HCT116 (cell line): ENCODE data around the gene PPIL6. TPM values are rescaled to one million over a fixed set of nuclear protein-coding genes. Genes with fewer than 3 reads are reported as not detected.

ENCODE experiments used
- ATAC-seq: fragments of 200-7000 bp; cut with Tn5 transposase; 2 replicates; pipeline ENCODE4 v1.9.1; 2020; ENCODE audit warnings: mild to moderate bottlenecking, moderate library complexity
- BruUV-seq: library from RNA; stranded (reverse); fragments of 400-500 nt; replicated peaks from 2 replicates; lab custom pipeline; 2021; lab: Mats Ljungman, UMichigan
- CTCF ChIA-PET: fragments of 300-600 bp; sonication (Branson Sonifier 250); formaldehyde crosslinking; loops from one replicate; lab custom pipeline; 2021; ENCODE audit warnings: antibody characterized with exemption; lab: Charles Lee
- POLR2A ChIA-PET: fragments of 300-600, 350-600 bp; sonication (Branson Sonifier 250); formaldehyde crosslinking; loops from one replicate; lab custom pipeline; 2021; ENCODE audit warnings: antibody characterized with exemption; lab: Charles Lee
- RAD21 ChIA-PET, 2 experiments: fragments of 300-600 bp; sonication (Branson Sonifier 250); formaldehyde crosslinking; loops; one replicate each; lab custom pipeline; 2023; ENCODE audit warnings: low total read pairs in 2 of 2; ENCODE audit not compliant: uncharacterized antibody in 2 of 2, unreplicated experiment in 2 of 2, low non-redundant PET in 1 of 2; lab: Charles Lee
- DNase-seq: peaks from one replicate; pipeline ENCODE4 v3.0.0-alpha.2; 2010; ENCODE audit warnings: low read depth, low spot score
- H2AFZ ChIP-seq: fragments of 200-600 bp; shearing (Covaris generic), sonication (generic); 2 replicates; pipeline ENCODE4 v1.6.1; 2017; ENCODE audit warnings: low read depth, mixed run types, mixed read lengths, antibody characterized with exemption, low read length; ENCODE audit not compliant: poor library complexity, severe bottlenecking
- H3K27ac ChIP-seq: 2 replicates; pipeline ENCODE4 v1.5.1; 2012; ENCODE audit warnings: low read depth, low read length
- H3K27me3 ChIP-seq: fragments of 200-600 bp; sonication (generic); 2 replicates; pipeline ENCODE4 v1.6.1; 2016; ENCODE audit warnings: mixed run types, low read length, mixed read lengths; ENCODE audit not compliant: insufficient read depth
- H3K36me3 ChIP-seq, 2 experiments: fragments of 200-500 bp in 1 of 2; fragments of 200-600 bp in 1 of 2; sonication (Bioruptor generic) in 1 of 2; sonication (generic) in 1 of 2; 2 replicates each; pipeline versions ENCODE4 v1.5.1 to v1.6.1; 2014 to 2016; ENCODE audit warnings: low read length in 2 of 2, inconsistent platforms in 1 of 2, mixed read lengths in 1 of 2, mixed run types in 1 of 2; ENCODE audit not compliant: insufficient read depth in 2 of 2, control insufficient read depth in 1 of 2
- H3K4me1 ChIP-seq, 2 experiments: fragments of 200-600 bp in 1 of 2; sonication (generic) in 1 of 2; 2 replicates each; pipeline versions ENCODE4 v1.5.1 to v1.6.1; 2012 to 2017; ENCODE audit warnings: low read length in 2 of 2, inconsistent platforms in 1 of 2, mild to moderate bottlenecking in 1 of 2, mixed read lengths in 1 of 2, mixed run types in 1 of 2, moderate library complexity in 1 of 2; ENCODE audit not compliant: insufficient read depth in 2 of 2, control insufficient read depth in 1 of 2
- H3K4me2 ChIP-seq: fragments of 200-600 bp; sonication (generic); 2 replicates; pipeline ENCODE4 v1.6.1; 2017; ENCODE audit warnings: mixed run types, low read length, mixed read lengths
- H3K4me3 ChIP-seq, 2 experiments: fragments of 200-600 bp in 1 of 2; sonication (generic) in 1 of 2; replicated peaks in 1 of 2; 2 replicates each; pipeline ENCODE4 v1.5.1; 2011 to 2016; ENCODE audit warnings: low read length in 2 of 2, control low read depth in 1 of 2, low read depth in 1 of 2, mild to moderate bottlenecking in 1 of 2, mixed read lengths in 1 of 2, mixed run types in 1 of 2
- H3K79me2 ChIP-seq: fragments of 200-600 bp; sonication (generic); 2 replicates; pipeline ENCODE4 v1.6.1; 2017; ENCODE audit warnings: mild to moderate bottlenecking, mixed run types, low read length, moderate library complexity, mixed read lengths; ENCODE audit not compliant: insufficient read depth
- H3K9ac ChIP-seq: fragments of 200-600 bp; sonication (generic); 2 replicates; pipeline ENCODE4 v1.6.1; 2016; ENCODE audit warnings: low read length, mixed read lengths
- H3K9me2 ChIP-seq: fragments of 200-600 bp; sonication (generic), shearing (Covaris generic); 2 replicates; pipeline ENCODE4 v1.6.1; 2017; ENCODE audit warnings: mixed run types, mild to moderate bottlenecking, moderate library complexity; ENCODE audit not compliant: insufficient read depth
- H3K9me3 ChIP-seq, 2 experiments: fragments of 200-500 bp in 1 of 2; fragments of 200-600 bp in 1 of 2; sonication (Bioruptor generic) in 1 of 2; sonication (generic) in 1 of 2; 2 replicates each; pipeline ENCODE4 v1.6.1; 2014 to 2017; ENCODE audit warnings: low read length in 2 of 2, mixed read lengths in 2 of 2, inconsistent platforms in 1 of 2, low read depth in 1 of 2, mild to moderate bottlenecking in 1 of 2, mixed run types in 1 of 2, moderate library complexity in 1 of 2; ENCODE audit not compliant: control insufficient read depth in 1 of 2, insufficient read depth in 1 of 2
- H4K20me1 ChIP-seq: fragments of 200-600 bp; sonication (generic), shearing (Covaris generic); 2 replicates; pipeline ENCODE4 v1.6.1; 2017; ENCODE audit warnings: mixed run types, mild to moderate bottlenecking, moderate library complexity; ENCODE audit not compliant: insufficient read depth
- CBX3 ChIP-seq: IDR thresholded peaks from 2 replicates; pipeline ENCODE4 v1.6.1; 2012; ENCODE audit warnings: low read depth
- CEBPB ChIP-seq: IDR thresholded peaks from 2 replicates; pipeline ENCODE4 v1.6.1; 2012; ENCODE audit warnings: low read depth
- EGR1 ChIP-seq: IDR thresholded peaks from 2 replicates; pipeline ENCODE4 v1.6.1; 2012; ENCODE audit warnings: low read depth
- EZH2phosphoT487 ChIP-seq: fragments of 200-600 bp; IDR thresholded peaks from 2 replicates; pipeline ENCODE4 v1.6.1; 2018; ENCODE audit warnings: antibody characterized with exemption, borderline replicate concordance
- FOSL1 ChIP-seq: IDR thresholded peaks from 2 replicates; pipeline ENCODE4 v1.6.1; 2012; ENCODE audit warnings: low read depth
- MAX ChIP-seq: IDR thresholded peaks from 2 replicates; pipeline ENCODE4 v1.6.1; 2012
- POLR2A ChIP-seq: IDR thresholded peaks from 2 replicates; pipeline ENCODE4 v1.7.0; 2011; ENCODE audit warnings: borderline replicate concordance; ENCODE audit not compliant: insufficient read depth, insufficient read length; ENCODE audit errors: extremely low read depth
- POLR2AphosphoS5 ChIP-seq: IDR thresholded peaks from 2 replicates; pipeline ENCODE4 v1.6.1; 2011; ENCODE audit warnings: mild to moderate bottlenecking, low read depth, low read length, moderate library complexity
- REST ChIP-seq: IDR thresholded peaks from 2 replicates; pipeline ENCODE4 v1.6.1; 2012; ENCODE audit warnings: low read depth
- SRF ChIP-seq: IDR thresholded peaks from 2 replicates; pipeline ENCODE4 v1.6.1; 2012; ENCODE audit warnings: low read depth
- ZBTB33 ChIP-seq: IDR thresholded peaks from 2 replicates; pipeline ENCODE4 v1.6.1; 2011; ENCODE audit warnings: mild to moderate bottlenecking, low read length, moderate library complexity; ENCODE audit not compliant: insufficient replicate concordance; ENCODE audit errors: extremely low read depth
- ZNF274 ChIP-seq: fragments of 200-500 bp; sonication (Bioruptor generic); IDR thresholded peaks from 2 replicates; pipeline ENCODE4 v1.6.1; 2014; ENCODE audit warnings: mild to moderate bottlenecking, low read depth, low read length, inconsistent platforms
- intact Hi-C: fragments of 100-400 bp; cut with micrococcal nuclease; formaldehyde crosslinking; loops from 2 replicates; pipeline ENCODE4 v1.10.0; 2022
- total RNA-seq: library from RNA; stranded (reverse); gene quantifications from one replicate; pipeline ENCODE4 v1.2.1, GENCODE V29; 2021; ENCODE audit not compliant: unreplicated experiment
- TF ChIP-seq, protein P1 (sequence below), 3 experiments: fragments of 200-600 bp in 1 of 3; sonication (generic) in 1 of 3; IDR thresholded peaks in 2 of 3; conservative IDR thresholded peaks in 1 of 3; 2 replicates each; pipeline ENCODE4 v1.5.1; 2012 to 2017; ENCODE audit warnings: low read depth in 2 of 3, low read length in 2 of 3, antibody characterized with exemption in 1 of 3, borderline replicate concordance in 1 of 3, control low read depth in 1 of 3, mild to moderate bottlenecking in 1 of 3, mixed read lengths in 1 of 3, mixed run types in 1 of 3, moderate library complexity in 1 of 3; ENCODE audit not compliant: insufficient read depth in 1 of 3

The PPIL6 gene
- total RNA-seq, 1 experiment from 2014 or later: 3.3 TPM

DNA sequence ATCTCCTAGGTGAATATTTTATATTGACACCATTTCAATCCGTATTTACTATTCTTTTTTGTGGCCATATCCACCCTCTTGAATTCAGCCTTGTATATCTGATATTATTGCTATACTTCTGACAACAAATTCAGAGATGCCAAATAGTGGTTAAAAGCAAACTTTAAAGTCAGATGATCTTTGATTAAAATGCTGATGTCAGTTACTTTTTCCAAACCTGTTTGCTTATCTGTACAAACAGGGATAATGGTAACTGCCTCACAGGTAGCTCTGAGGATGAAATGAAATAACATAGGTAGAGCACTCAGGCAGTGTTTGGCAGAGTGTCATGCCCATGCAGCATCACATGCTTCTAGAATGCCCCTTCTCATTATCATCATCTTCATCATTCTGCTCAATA is 19.2 kb downstream of the PPIL6 start:
- DNase-seq: no peak
- peaks cover 0 to 11% of the 10 kb centered on the region in 2 experiments; a peak in 2 of 4 replicates for H3K4me1 ChIP-seq
- no TSS peak for BruUV-seq
- no peak overlapping the region for H3K4me3 ChIP-seq
- CTCF ChIA-PET: no interaction called here
- POLR2A ChIA-PET: no interaction called here
- ATAC-seq: no peak
- H3K27me3 ChIP-seq: no peaks in the 10 kb centered on the region
- H2AFZ ChIP-seq: no peak overlapping the region
- TF ChIP-seq MAX: no peak
- no peak for TF ChIP-seq REST
- no peak for TF ChIP-seq ZNF274
- TF ChIP-seq ZBTB33: no peak
- TF ChIP-seq CBX3: no peak
- TF ChIP-seq POLR2AphosphoS5: no peak
- no peak for TF ChIP-seq EGR1
- no peak for TF ChIP-seq EZH2phosphoT487
- no peak for TF ChIP-seq POLR2A
- TF ChIP-seq, protein P1, sequence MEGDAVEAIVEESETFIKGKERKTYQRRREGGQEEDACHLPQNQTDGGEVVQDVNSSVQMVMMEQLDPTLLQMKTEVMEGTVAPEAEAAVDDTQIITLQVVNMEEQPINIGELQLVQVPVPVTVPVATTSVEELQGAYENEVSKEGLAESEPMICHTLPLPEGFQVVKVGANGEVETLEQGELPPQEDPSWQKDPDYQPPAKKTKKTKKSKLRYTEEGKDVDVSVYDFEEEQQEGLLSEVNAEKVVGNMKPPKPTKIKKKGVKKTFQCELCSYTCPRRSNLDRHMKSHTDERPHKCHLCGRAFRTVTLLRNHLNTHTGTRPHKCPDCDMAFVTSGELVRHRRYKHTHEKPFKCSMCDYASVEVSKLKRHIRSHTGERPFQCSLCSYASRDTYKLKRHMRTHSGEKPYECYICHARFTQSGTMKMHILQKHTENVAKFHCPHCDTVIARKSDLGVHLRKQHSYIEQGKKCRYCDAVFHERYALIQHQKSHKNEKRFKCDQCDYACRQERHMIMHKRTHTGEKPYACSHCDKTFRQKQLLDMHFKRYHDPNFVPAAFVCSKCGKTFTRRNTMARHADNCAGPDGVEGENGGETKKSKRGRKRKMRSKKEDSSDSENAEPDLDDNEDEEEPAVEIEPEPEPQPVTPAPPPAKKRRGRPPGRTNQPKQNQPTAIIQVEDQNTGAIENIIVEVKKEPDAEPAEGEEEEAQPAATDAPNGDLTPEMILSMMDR (IDR thresholded peaks at IDR 0.05 in 2 of 3, conservative IDR thresholded peaks at IDR 0.05 in 1 of 3; ENCODE audit: borderline replicate concordance in 1 of 3, insufficient read depth in 1 of 3, low read depth in 2 of 3, low read length in 2 of 3): no peak
- no peak for TF ChIP-seq FOSL1
- no peak for TF ChIP-seq CEBPB
- TF ChIP-seq SRF: no peak
- H3K9me2 ChIP-seq: no peaks in the 10 kb centered on the region
- no peak overlapping the region for H3K4me2 ChIP-seq
- no peaks in the 10 kb centered on the region for H3K36me3 ChIP-seq
- no peaks in the 10 kb centered on the region for H4K20me1 ChIP-seq
- H3K9ac ChIP-seq: no peak overlapping the region
- intact Hi-C loops: no loop called here
- no peaks in the 10 kb centered on the region for H3K79me2 ChIP-seq
- RAD21 ChIA-PET: no interaction called here
- H3K9me3 ChIP-seq: no peaks in the 10 kb centered on the region
- H3K27ac ChIP-seq: no peak overlapping the region
